Sigmoid colon (tissue), 4 donors: ENCODE data around the gene APBA1.

Experiments used
- EP300 ChIP-seq, 4 donors: sonication (generic); formaldehyde crosslinking; IDR thresholded peaks; one replicate each; pipeline ENCODE4 v1.6.1; 2017; ENCODE audit warnings: antibody characterized with exemption in 4 of 4
- TF ChIP-seq, protein P1 (sequence below), 4 experiments: fragments of 450-650 bp in 3 of 4; fragments of 200-600 bp in 1 of 4; IDR thresholded peaks; one replicate each; pipeline ENCODE4 v1.5.1; 2016 to 2019; ENCODE audit warnings: antibody characterized with exemption in 4 of 4, mild to moderate bottlenecking in 3 of 4, moderate library complexity in 2 of 4

DNA sequence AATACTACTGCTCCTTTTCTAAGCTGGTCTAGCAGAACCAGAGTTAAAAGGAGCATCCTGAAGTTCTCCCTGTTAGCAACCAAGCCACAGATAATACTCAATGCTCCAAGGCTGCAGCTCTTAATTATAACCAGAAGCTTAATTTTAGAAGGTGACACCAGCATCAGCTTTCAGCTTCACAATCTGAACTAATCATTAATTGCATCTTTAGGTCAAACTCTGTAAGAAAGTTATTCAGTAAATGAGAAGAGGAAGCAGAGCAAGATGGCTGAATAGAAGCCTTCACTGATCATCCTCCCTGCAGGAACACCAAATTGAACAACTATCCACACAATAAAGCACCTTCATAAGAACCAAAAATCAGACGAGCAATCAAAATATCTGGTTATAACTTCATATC lies 38.5 kb downstream of the APBA1 start:
- TF ChIP-seq, protein P1, sequence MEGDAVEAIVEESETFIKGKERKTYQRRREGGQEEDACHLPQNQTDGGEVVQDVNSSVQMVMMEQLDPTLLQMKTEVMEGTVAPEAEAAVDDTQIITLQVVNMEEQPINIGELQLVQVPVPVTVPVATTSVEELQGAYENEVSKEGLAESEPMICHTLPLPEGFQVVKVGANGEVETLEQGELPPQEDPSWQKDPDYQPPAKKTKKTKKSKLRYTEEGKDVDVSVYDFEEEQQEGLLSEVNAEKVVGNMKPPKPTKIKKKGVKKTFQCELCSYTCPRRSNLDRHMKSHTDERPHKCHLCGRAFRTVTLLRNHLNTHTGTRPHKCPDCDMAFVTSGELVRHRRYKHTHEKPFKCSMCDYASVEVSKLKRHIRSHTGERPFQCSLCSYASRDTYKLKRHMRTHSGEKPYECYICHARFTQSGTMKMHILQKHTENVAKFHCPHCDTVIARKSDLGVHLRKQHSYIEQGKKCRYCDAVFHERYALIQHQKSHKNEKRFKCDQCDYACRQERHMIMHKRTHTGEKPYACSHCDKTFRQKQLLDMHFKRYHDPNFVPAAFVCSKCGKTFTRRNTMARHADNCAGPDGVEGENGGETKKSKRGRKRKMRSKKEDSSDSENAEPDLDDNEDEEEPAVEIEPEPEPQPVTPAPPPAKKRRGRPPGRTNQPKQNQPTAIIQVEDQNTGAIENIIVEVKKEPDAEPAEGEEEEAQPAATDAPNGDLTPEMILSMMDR (IDR thresholded peaks at IDR 0.05), result no peak
- no peak for TF ChIP-seq EP300 (IDR thresholded peaks at IDR 0.05)
